Cerebellar cortex (tissue), 1 donor: ENCODE data around the gene STK4.

Experiments
- DNase-seq: peaks from one replicate; pipeline ENCODE4 v3.0.0-alpha.2; 2015; ENCODE audit warnings: low spot score

Gene STK4

GRCh38 chr20:45114465-45115385 lies 148.4 kb downstream of the STK4 start, which contains the start of gene WFDC5:
Gene WFDC5 (minus strand): TSS chr20:45115174. CDS start chr20:45115083, 91 bp downstream.
- no peak for DNase-seq

- DNase-seq, result no peak
These were observed 149.1 kb downstream of the STK4 start for GRCh38 chr20:45115386-45115774.

- no peak for DNase-seq
These were observed 149.5 kb downstream of the STK4 start for GRCh38 chr20:45115829-45116228.

- DNase-seq, result no peak
These were observed 151.3 kb downstream of the STK4 start for GRCh38 chr20:45117581-45117980.

GRCh38 chr20:45118028-45118427 lies 151.7 kb downstream of the STK4 start:
- no peak for DNase-seq

- DNase-seq, result no peak
These were observed 153.4 kb downstream of the STK4 start for GRCh38 chr20:45119556-45120266.

GRCh38 chr20:45121388-45121787 lies 155.1 kb downstream of the STK4 start:
- no peak for DNase-seq

GRCh38 chr20:45124365-45124764 lies 158.1 kb downstream of the STK4 start, which contains the start of gene WFDC12:
Gene WFDC12 (minus strand): TSS chr20:45124465. CDS start chr20:45124447, 18 bp downstream.
- no peak for DNase-seq

- DNase-seq, result no peak
These were observed 161.8 kb downstream of the STK4 start for GRCh38 chr20:45128099-45128498.
